ENCODE measurements around the gene BCDIN3D.
A peak's percentile ranks its signal among the peaks of the same experiment; 100 is the strongest.

The BCDIN3D gene

DNA sequence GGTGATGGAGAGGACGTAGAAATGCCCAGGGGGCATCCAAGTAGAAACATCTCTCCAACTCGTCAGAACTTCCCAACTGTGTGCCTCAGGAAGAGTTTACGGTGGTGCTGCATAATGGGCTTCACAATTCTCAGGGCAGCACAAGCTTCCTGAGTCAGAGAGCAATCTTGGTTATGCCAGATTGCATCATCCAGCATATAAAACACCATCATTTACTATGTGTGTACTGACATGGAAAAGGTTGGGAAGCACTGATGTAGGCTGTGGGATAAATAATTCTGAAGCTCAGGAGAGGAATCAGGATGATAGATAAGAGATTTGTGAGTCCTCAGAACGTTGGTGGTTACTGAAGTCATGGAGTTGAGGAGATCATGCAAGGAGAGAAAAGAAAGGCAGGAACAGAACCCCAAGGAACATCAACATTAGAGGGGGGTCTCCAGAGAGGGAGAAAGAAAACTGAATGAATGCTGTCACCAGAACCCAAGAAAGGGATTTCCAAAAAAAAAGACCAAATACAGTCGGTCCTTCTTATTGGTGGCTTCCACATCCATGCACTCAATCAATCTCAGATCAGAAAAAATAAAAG is 10.0 kb downstream of the BCDIN3D start:
- no peak overlapping the region for H3K4me3 ChIP-seq (ENCODE audit: low read depth, low read length)
- ChIA-PET POLR2A (no interaction called here), CTCF (interaction anchor here (1.5 to 9.4 kb wide), 3 partner anchors 7 to 55 kb away, joined by 8 to 61 read pairs (median 16); no protein-coding TSS in a partner anchor)
- TF ChIP-seq CTCF (IDR thresholded peaks at IDR 0.05; ENCODE audit: insufficient read depth, low read length, missing control alignments) = no peak
- peak; percentile 37 for DNase-seq (ENCODE audit: low read depth, low spot score)

- CTCF ChIA-PET = interaction anchor here (1.0 to 9.4 kb wide), 6 partner anchors 8 to 239 kb away, joined by 3 to 61 read pairs (median 6); partner anchors contain the start of gene TMBIM6
- no peak overlapping the region for H3K4me3 ChIP-seq (ENCODE audit: low read depth, low read length)
- no peak for TF ChIP-seq CTCF (IDR thresholded peaks at IDR 0.05; ENCODE audit: insufficient read depth, low read length, missing control alignments)
- POLR2A ChIA-PET = no interaction called here
- no peak for DNase-seq (ENCODE audit: low read depth, low spot score)
Observed at GRCh38 chr12:49831717-49832116, 11.2 kb downstream of the BCDIN3D start.

DNA sequence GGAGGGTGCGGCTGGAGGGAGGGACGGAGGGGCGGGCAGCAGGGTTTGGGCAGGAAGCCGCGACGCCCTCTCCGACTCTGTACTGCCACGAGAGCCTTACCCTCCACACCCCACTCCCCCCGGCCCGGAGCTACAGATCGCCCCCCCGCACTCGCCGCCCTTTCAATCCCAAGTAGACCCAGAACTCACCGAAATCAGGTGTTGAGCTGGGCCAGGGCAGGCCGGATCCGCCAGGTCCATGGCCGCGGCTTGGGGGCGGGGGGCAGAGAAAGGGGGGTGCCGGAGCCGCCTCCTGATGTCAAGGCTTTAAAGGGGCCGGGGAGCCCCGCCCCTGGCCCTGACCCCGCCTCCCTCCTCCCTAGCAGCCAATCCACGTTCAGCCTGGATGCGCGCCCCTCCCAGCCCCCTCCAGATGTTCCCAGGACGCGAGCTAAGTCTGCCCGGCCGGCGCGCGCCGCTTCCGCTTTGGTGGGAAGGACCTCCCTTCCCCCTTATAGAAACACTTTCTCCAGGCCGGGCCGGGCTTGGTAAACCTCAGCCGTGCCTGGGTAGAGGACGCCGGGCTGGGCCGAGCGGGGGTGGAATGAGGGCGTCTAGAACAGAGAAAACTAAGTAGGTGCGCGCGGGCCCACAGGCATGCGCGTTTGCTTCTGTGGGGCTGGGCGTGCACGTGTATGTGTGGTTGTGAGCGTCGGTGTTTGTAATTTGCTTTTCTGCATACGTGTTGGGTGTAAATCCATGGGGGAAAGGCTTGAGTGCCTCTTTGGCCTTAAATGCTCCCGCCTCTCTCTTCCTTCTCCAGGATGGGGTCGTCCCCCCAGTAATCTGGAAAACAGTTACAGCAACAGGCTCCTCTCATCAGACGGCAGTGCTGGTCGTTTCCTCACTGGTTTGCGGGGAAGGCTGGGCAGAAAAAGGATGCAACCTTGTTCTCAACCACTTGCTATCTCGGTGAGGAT is 14.5 kb downstream of the BCDIN3D start, which contains the start of gene NCKAP5L:
Gene NCKAP5L, minus strand, starts transcription at position 281 of the 959 bp plus-strand sequence. CDS start 24,369 bp downstream, outside the sequence.
- ChIA-PET POLR2A (interaction anchor here (0.6 to 4.9 kb wide), 11 partner anchors 8 to 87 kb away, joined by 3 to 25 read pairs (median 3); partner anchors contain the start of genes BCDIN3D and TMBIM6), CTCF (interaction anchor here (1.1 to 9.4 kb wide), 4 partner anchors 12 to 56 kb away, joined by 4 to 61 read pairs (median 7); no protein-coding TSS in a partner anchor)
- DNase-seq (ENCODE audit: low read depth, low spot score) = peak; percentile 76
- H3K4me3 ChIP-seq (ENCODE audit: low read depth, low read length) = peak within 1 kb of the TSS; percentile 87
- TF ChIP-seq CTCF (IDR thresholded peaks at IDR 0.05; ENCODE audit: insufficient read depth, low read length, missing control alignments) = no peak

- ChIA-PET POLR2A (interaction anchor here (0.6 to 4.9 kb wide), 8 partner anchors 9 to 86 kb away, joined by 3 to 25 read pairs (median 4); partner anchors contain the start of genes BCDIN3D and TMBIM6), CTCF (interaction anchor here (0.8 to 9.4 kb wide), 7 partner anchors 13 to 140 kb away, joined by 3 to 61 read pairs (median 6); no protein-coding TSS in a partner anchor)
- TF ChIP-seq CTCF (IDR thresholded peaks at IDR 0.05; ENCODE audit: insufficient read depth, low read length, missing control alignments) = no peak
- H3K4me3 ChIP-seq (ENCODE audit: low read depth, low read length) = peak overlapping the region; percentile 87
- no peak for DNase-seq (ENCODE audit: low read depth, low spot score)
Observed at GRCh38 chr12:49827401-49828099, 15.4 kb downstream of the BCDIN3D start.

- no peak for DNase-seq (ENCODE audit: low read depth, low spot score)
- CTCF ChIA-PET = interaction anchor here (0.8 to 9.4 kb wide), 7 partner anchors 11 to 140 kb away, joined by 3 to 61 read pairs (median 5); no protein-coding TSS in a partner anchor
- POLR2A ChIA-PET = interaction anchor here (4.9 kb wide), 1 partner anchor 16 kb away, joined by 25 read pairs; the partner anchor contains the start of gene BCDIN3D
- TF ChIP-seq CTCF (IDR thresholded peaks at IDR 0.05; ENCODE audit: insufficient read depth, low read length, missing control alignments) = no peak
- H3K4me3 ChIP-seq (ENCODE audit: low read depth, low read length) = peak overlapping the region; percentile 87
Observed at GRCh38 chr12:49827051-49827400, 15.9 kb downstream of the BCDIN3D start.

Data from AG04449 (cell line).